IMR-90 (cell line): ENCODE measurements around the gene BANP. TPM values are rescaled to one million over a fixed set of nuclear protein-coding genes. Genes with fewer than 3 reads are reported as not detected.

Experiments
- ATAC-seq: fragments of 200-7000 bp; cut with Tn5 transposase; 2 replicates; pipeline ENCODE4 v1.9.1; 2020; ENCODE audit warnings: low read depth, mild to moderate bottlenecking, moderate library complexity
- BruUV-seq: library from RNA; stranded (reverse); fragments of 400-500 nt; replicated peaks from 2 replicates; lab custom pipeline; 2021; lab: Mats Ljungman, UMichigan
- CTCF ChIA-PET: fragments of 300-600 bp; formaldehyde crosslinking; extraction: SDS; loops from one replicate; lab custom pipeline; 2021; ENCODE audit warnings: antibody characterized with exemption; lab: Yijun Ruan, JAX
- POLR2A ChIA-PET: fragments of 300-600 bp; sonication (Branson Sonifier 250); formaldehyde crosslinking; loops from one replicate; lab custom pipeline; 2022; ENCODE audit warnings: antibody characterized with exemption; ENCODE audit not compliant: unreplicated experiment; lab: Charles Lee
- DNase-seq: peaks from one replicate; pipeline ENCODE4 v3.0.0; 2013
- H2AFZ ChIP-seq: replicated peaks from 2 replicates; pipeline ENCODE3; 2013; ENCODE audit warnings: low read length, mild to moderate bottlenecking; ENCODE audit not compliant: poor library complexity
- H2AK5ac ChIP-seq: 2 replicates; pipeline ENCODE4 v1.6.1; 2013; ENCODE audit warnings: low read depth, low read length, inconsistent platforms
- H2AK9ac ChIP-seq: replicated peaks from 2 replicates; pipeline ENCODE3; 2013; ENCODE audit warnings: mild to moderate bottlenecking, low read depth, low read length, moderate library complexity; ENCODE audit not compliant: poor library complexity
- H2BK120ac ChIP-seq: 2 replicates; pipeline ENCODE4 v1.6.1; 2013; ENCODE audit warnings: low read depth, low read length, inconsistent platforms
- H2BK15ac ChIP-seq: 3 replicates; pipeline ENCODE4 v1.6.1; 2013; ENCODE audit warnings: low read depth, low read length, inconsistent platforms
- H2BK20ac ChIP-seq: 2 replicates; pipeline ENCODE4 v1.6.1; 2013; ENCODE audit warnings: low read depth, mild to moderate bottlenecking, inconsistent platforms, low read length, moderate library complexity
- H2BK5ac ChIP-seq: 2 replicates; pipeline ENCODE4 v1.6.1; 2013; ENCODE audit warnings: mild to moderate bottlenecking, low read depth, low read length, inconsistent platforms; ENCODE audit not compliant: poor library complexity, severe bottlenecking
- H3K14ac ChIP-seq: replicated peaks from 2 replicates; pipeline ENCODE4 v1.6.1; 2013; ENCODE audit warnings: low read depth, low read length, inconsistent platforms
- H3K18ac ChIP-seq: 2 replicates; pipeline ENCODE4 v1.6.1; 2013; ENCODE audit warnings: low read depth, low read length, control low read depth
- H3K23ac ChIP-seq: 2 replicates; pipeline ENCODE4 v1.6.1; 2013; ENCODE audit warnings: low read depth, low read length, inconsistent platforms
- H3K27ac ChIP-seq: 2 replicates; pipeline ENCODE4 v1.5.1; 2013; ENCODE audit warnings: mild to moderate bottlenecking, control low read depth, low read length; ENCODE audit not compliant: insufficient read depth
- H3K27me3 ChIP-seq: 2 replicates; pipeline ENCODE4 v1.6.1; 2013; ENCODE audit warnings: low read length; ENCODE audit not compliant: control insufficient read depth, insufficient read depth
- H3K36me3 ChIP-seq: 2 replicates; pipeline ENCODE4 v1.6.1; 2013; ENCODE audit warnings: low read length, mixed read lengths; ENCODE audit not compliant: control insufficient read depth, insufficient read depth
- H3K4ac ChIP-seq: 2 replicates; pipeline ENCODE4 v1.6.1; 2013; ENCODE audit warnings: low read depth, low read length, inconsistent platforms
- H3K4me1 ChIP-seq: 2 replicates; pipeline ENCODE4 v1.6.1; 2013; ENCODE audit warnings: low read length, mixed read lengths; ENCODE audit not compliant: control insufficient read depth, insufficient read depth
- H3K4me2 ChIP-seq: 2 replicates; pipeline ENCODE4 v1.6.1; 2013; ENCODE audit warnings: low read depth, mild to moderate bottlenecking, control low read depth, low read length, moderate library complexity
- H3K4me3 ChIP-seq: 2 replicates; pipeline ENCODE4 v1.5.1; 2013; ENCODE audit warnings: low read depth, mild to moderate bottlenecking, control low read depth, low read length, moderate library complexity; ENCODE audit not compliant: insufficient read depth
- H3K56ac ChIP-seq: 2 replicates; pipeline ENCODE4 v1.6.1; 2013; ENCODE audit warnings: low read length, inconsistent platforms; ENCODE audit not compliant: insufficient read depth; ENCODE audit errors: extremely low read depth
- H3K79me1 ChIP-seq, 2 experiments: 2 replicates each; pipeline ENCODE4 v1.6.1; 2013; ENCODE audit warnings: low read length in 2 of 2, inconsistent platforms in 1 of 2, low read depth in 1 of 2
- H3K9ac ChIP-seq: 2 replicates; pipeline ENCODE4 v1.6.1; 2013; ENCODE audit warnings: low read depth, low read length, control low read depth
- H3K9me1 ChIP-seq: 2 replicates; pipeline ENCODE4 v1.6.1; 2013; ENCODE audit warnings: low read length, inconsistent platforms; ENCODE audit not compliant: insufficient read depth
- H3K9me3 ChIP-seq: 2 replicates; pipeline ENCODE4 v1.6.1; 2013; ENCODE audit warnings: low read length; ENCODE audit not compliant: control insufficient read depth, insufficient read depth
- H4K20me1 ChIP-seq: 2 replicates; pipeline ENCODE4 v1.6.1; 2013; ENCODE audit warnings: low read length, inconsistent platforms; ENCODE audit not compliant: insufficient read depth
- H4K5ac ChIP-seq: 2 replicates; pipeline ENCODE4 v1.6.1; 2013; ENCODE audit warnings: mild to moderate bottlenecking, low read depth, low read length, control low read depth
- H4K8ac ChIP-seq, 2 experiments: 2 replicates each; pipeline ENCODE4 v1.6.1; 2013; ENCODE audit warnings: low read depth in 2 of 2, low read length in 2 of 2, control low read depth in 1 of 2, inconsistent platforms in 1 of 2
- H4K91ac ChIP-seq: 2 replicates; pipeline ENCODE4 v1.6.1; 2013; ENCODE audit warnings: low read depth, low read length, inconsistent platforms; ENCODE audit not compliant: insufficient read depth
- NFE2L2 ChIP-seq: fragments of 150-350 bp; IDR thresholded peaks from 2 replicates; pipeline ENCODE4 v1.6.1; 2016; ENCODE audit warnings: low read depth, mild to moderate bottlenecking, low read length
- WGBS, 2 experiments: methylation state at CpG; one replicate each; pipeline versions ENCODE4 v1.1.5 to v1.1.7; 2013; ENCODE audit warnings: missing lambda C conversion rate in 2 of 2; ENCODE audit not compliant: insufficient read length in 1 of 2; ENCODE audit errors: extremely low coverage in 2 of 2; 5-methylcytosine and 5-hydroxymethylcytosine counted together
- dilution Hi-C: fragments of 300-500 bp; cut with HindIII; formaldehyde crosslinking; loops from one replicate; pipeline ENCODE4 v1.14.3; 2018; ENCODE audit warnings: low sequenced_read_pairs; ENCODE audit not compliant: unreplicated experiment
- in situ Hi-C: fragments of 300-500 bp; cut with MboI; formaldehyde crosslinking; loops from 3 replicates; pipeline ENCODE4 v1.14.3; 2019; ENCODE audit warnings: low sequenced_read_pairs, inconsistent platforms, mixed read lengths
- intact Hi-C: fragments of 100-400 bp; cut with micrococcal nuclease; formaldehyde crosslinking; loops from 2 replicates; pipeline ENCODE4 v1.10.0; 2022
- polyA plus RNA-seq, 3 experiments: library from polyadenylated mRNA; depleted of rRNA; stranded (reverse); fragments of >200 nt; gene quantifications; 2 replicates each; pipeline ENCODE4 v1.2.3, GENCODE V29; 2012; ENCODE audit warnings: low replicate concordance in 1 of 3
- total RNA-seq: library from RNA; depleted of rRNA; stranded (reverse); fragments of >200 nt; gene quantifications from 2 replicates; pipeline ENCODE4 v1.2.3, GENCODE V29; 2012

Gene BANP
- total and polyA plus RNA-seq, 2 of the 4 experiments (the other 2 are of a cell fraction), result 17.4 to 17.9 TPM

- BruUV-seq, result no TSS peak
- CTCF ChIA-PET, result no interaction called here
- POLR2A ChIA-PET, result no interaction called here
These were observed 20.7 kb downstream of the BANP start for GRCh38 chr16:87971933-87972332.

More at GRCh38 chr16:87971933-87972332, 20.7 kb downstream of the BANP start:
- H3K4me1 ChIP-seq, result peaks cover 14% of the 10 kb centered on the region
- no peak overlapping the region for H3K9ac ChIP-seq
- no peak overlapping the region for H2AK5ac ChIP-seq
- no peak overlapping the region for H3K56ac ChIP-seq
- H3K4me3 ChIP-seq, result no peak overlapping the region
- H4K8ac ChIP-seq, result no peak overlapping the region
- H2AK9ac ChIP-seq, result no peak overlapping the region
- H2BK120ac ChIP-seq, result no peak overlapping the region
- no peak overlapping the region for H3K4me2 ChIP-seq
- in situ Hi-C loops, result no loop called here
- H4K91ac ChIP-seq, result no peak overlapping the region
- H4K20me1 ChIP-seq, result peaks cover 11% of the 10 kb centered on the region
- H3K79me1 ChIP-seq, result peaks cover 45 to 68% of the 10 kb centered on the region in 2 experiments
- no peak overlapping the region for H2BK5ac ChIP-seq
- H3K36me3 ChIP-seq, result peaks cover 6% of the 10 kb centered on the region
- no peak overlapping the region for H2BK15ac ChIP-seq
- no peak overlapping the region for H3K27ac ChIP-seq
- no peak for TF ChIP-seq NFE2L2
- no peaks in the 10 kb centered on the region for H3K27me3 ChIP-seq
- H4K5ac ChIP-seq, result no peak overlapping the region
- peaks cover 8% of the 10 kb centered on the region for H3K9me1 ChIP-seq
- H3K4ac ChIP-seq, result no peak overlapping the region
- H3K9me3 ChIP-seq, result peaks cover 14% of the 10 kb centered on the region
- H2AFZ ChIP-seq, result no peak overlapping the region
- no CpG with 5 or more reads among the region's 2 CpGs for WGBS, 2 experiments
- no peak overlapping the region for H3K18ac ChIP-seq
- no peak overlapping the region for H2BK20ac ChIP-seq
- intact Hi-C loops, result no loop called here
- DNase-seq (no peak), ATAC-seq (no peak)
- dilution Hi-C loops, result no loop called here
- no peak overlapping the region for H3K23ac ChIP-seq
- no peak overlapping the region for H3K14ac ChIP-seq
